NCI-H69 (cell line): ENCODE measurements around the gene TESK2.
"Not testable (repeated sequence)": the region's sequence is repeated elsewhere in the genome, so short reads cannot be mapped to it uniquely, and the experiment has no call there.

Experiments used
- DNase-seq: peaks from one replicate; lab custom pipeline; 2025; lab: John Stamatoyannopoulos, UW

The TESK2 gene

GRCh38 chr1:45375104-45376090 is 115.6 kb downstream of the TESK2 start:
- DNase-seq, result peak; percentile 2

- DNase-seq, result no peak
Observed at GRCh38 chr1:45373573-45373972, 117.4 kb downstream of the TESK2 start.

GRCh38 chr1:45370575-45370974 is 120.4 kb downstream of the TESK2 start:
- no peak for DNase-seq

GRCh38 chr1:45365051-45365450 is 125.9 kb downstream of the TESK2 start:
- no peak for DNase-seq

- DNase-seq, result no peak
Observed at GRCh38 chr1:45364294-45364693, 126.7 kb downstream of the TESK2 start.

- DNase-seq, result not testable (repeated sequence)
Observed at GRCh38 chr1:45360981-45361380, 130.0 kb downstream of the TESK2 start.

- peak; percentile 53 for DNase-seq
Observed at GRCh38 chr1:45359882-45360513, 131.0 kb downstream of the TESK2 start.

- DNase-seq, result peak; percentile 2
Observed at GRCh38 chr1:45356186-45356585, 134.8 kb downstream of the TESK2 start.

GRCh38 chr1:45355683-45356082 is 135.3 kb downstream of the TESK2 start:
- no peak for DNase-seq

GRCh38 chr1:45354838-45355237 is 136.1 kb downstream of the TESK2 start:
- DNase-seq, result no peak

GRCh38 chr1:45353685-45354084 is 137.3 kb downstream of the TESK2 start:
- DNase-seq, result no peak

- DNase-seq, result no peak
Observed at GRCh38 chr1:45351508-45351907, 139.5 kb downstream of the TESK2 start.

GRCh38 chr1:45348966-45349677 is 141.8 kb downstream of the TESK2 start:
- DNase-seq, result no peak

GRCh38 chr1:45348609-45348965 is 142.4 kb downstream of the TESK2 start:
- no peak for DNase-seq

- no peak for DNase-seq
Observed at GRCh38 chr1:45348020-45348419, 142.9 kb downstream of the TESK2 start.

- DNase-seq, result no peak
Observed at GRCh38 chr1:45346473-45346872, 144.5 kb downstream of the TESK2 start.

- no peak for DNase-seq
Observed at GRCh38 chr1:45345014-45345413, 145.9 kb downstream of the TESK2 start.

GRCh38 chr1:45344499-45344898 is 146.5 kb downstream of the TESK2 start:
- DNase-seq, result no peak

GRCh38 chr1:45340816-45341466 is 150.0 kb downstream of the TESK2 start:
- peak; percentile 40 for DNase-seq

- DNase-seq, result peak; percentile 94
Observed at GRCh38 chr1:45339789-45340558, 151.0 kb downstream of the TESK2 start, which contains the start of the genes MUTYH and TOE1. Gene MUTYH (minus strand): TSS chr1:45340440. CDS start chr1:45334505, 5,935 bp downstream. Gene TOE1 (plus strand): TSS chr1:45340170. CDS start chr1:45340253, 83 bp downstream.
